Colon (tissue), 2 donors: ENCODE results near the gene SFT2D1.

Source experiments
- FAIRE-seq: peaks from 2 replicates; lab custom pipeline; 2012; peaks lifted over from hg19 to GRCh38; lab: Jason Lieb, UNC
- donor health status: control.
- donor health status: control.

Gene SFT2D1

GRCh38 chr6:166333172-166333995 is 9.0 kb downstream of the SFT2D1 start:
- no peak for FAIRE-seq

- FAIRE-seq: no peak
These were observed 10.6 kb downstream of the SFT2D1 start for GRCh38 chr6:166331503-166332415.

- FAIRE-seq: no peak
These were observed 11.7 kb downstream of the SFT2D1 start for GRCh38 chr6:166330612-166331011.

- no peak for FAIRE-seq
These were observed 16.8 kb downstream of the SFT2D1 start for GRCh38 chr6:166325383-166326042.

- no peak for FAIRE-seq
These were observed 18.9 kb downstream of the SFT2D1 start for GRCh38 chr6:166323395-166323794.

- no peak for FAIRE-seq
These were observed 23.4 kb downstream of the SFT2D1 start for GRCh38 chr6:166318649-166319600.

- no peak for FAIRE-seq
These were observed 24.1 kb downstream of the SFT2D1 start for GRCh38 chr6:166318227-166318626.

- no peak for FAIRE-seq
These were observed 24.8 kb downstream of the SFT2D1 start for GRCh38 chr6:166317261-166318212.

GRCh38 chr6:166315436-166315835 is 26.9 kb downstream of the SFT2D1 start:
- FAIRE-seq: no peak

GRCh38 chr6:166314454-166314853 is 27.9 kb downstream of the SFT2D1 start:
- FAIRE-seq: no peak

GRCh38 chr6:166313255-166314070 is 28.9 kb downstream of the SFT2D1 start:
- no peak for FAIRE-seq

GRCh38 chr6:166312832-166313231 is 29.5 kb downstream of the SFT2D1 start:
- no peak for FAIRE-seq

- FAIRE-seq: no peak
These were observed 31.7 kb downstream of the SFT2D1 start for GRCh38 chr6:166310634-166311033.

GRCh38 chr6:166309977-166310376 is 32.4 kb downstream of the SFT2D1 start:
- FAIRE-seq: no peak

- FAIRE-seq: no peak
These were observed 33.4 kb downstream of the SFT2D1 start for GRCh38 chr6:166308769-166309589.

- no peak for FAIRE-seq
These were observed 34.1 kb downstream of the SFT2D1 start, which contains the start of gene PRR18 for GRCh38 chr6:166308033-166308768. TSS of gene PRR18 (minus strand) at chr6:166308392. CDS start at chr6:166308142, 250 bp downstream.
